ENCODE measurements around the gene SUSD1.
"Not testable (repeated sequence)": the region's sequence is repeated elsewhere in the genome, so short reads cannot be mapped to it uniquely, and the experiment has no call there.

The SUSD1 gene

DNA sequence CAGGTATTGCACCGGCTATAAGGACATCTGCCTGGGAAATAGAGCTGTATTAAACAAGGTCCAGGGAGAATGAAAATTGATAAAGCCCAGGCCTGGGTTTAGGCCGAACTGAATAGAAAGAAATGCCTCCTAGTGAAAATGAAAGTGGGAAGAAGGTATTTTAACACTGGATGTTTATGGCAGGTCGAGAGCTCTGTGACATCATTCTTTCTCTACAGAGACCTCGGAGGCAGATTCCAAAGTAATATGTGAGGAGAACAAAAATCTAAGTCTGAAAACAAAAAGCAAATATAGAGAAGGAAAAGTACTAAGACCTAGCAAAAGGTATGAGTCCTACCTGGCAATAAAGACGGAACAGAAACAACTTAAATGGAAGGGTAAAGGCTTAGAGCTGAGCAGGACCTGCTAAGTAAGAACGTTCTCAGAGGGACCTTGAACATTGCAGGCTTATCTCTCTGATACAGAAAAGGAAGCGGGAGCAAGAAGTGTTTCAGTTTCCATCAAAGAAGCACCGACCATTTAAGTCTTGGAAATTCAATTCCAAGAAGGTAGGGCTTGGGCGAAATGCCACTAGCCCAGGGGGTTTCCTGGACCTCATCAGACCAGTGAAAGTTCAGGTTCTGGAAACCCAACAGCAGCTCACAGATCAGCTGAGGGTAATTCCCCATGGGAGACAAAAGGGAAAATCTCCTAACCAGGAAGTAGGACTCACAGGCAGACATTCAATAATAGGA, 80.0 kb downstream of the SUSD1 start:
- no peak for DNase-seq

DNA sequence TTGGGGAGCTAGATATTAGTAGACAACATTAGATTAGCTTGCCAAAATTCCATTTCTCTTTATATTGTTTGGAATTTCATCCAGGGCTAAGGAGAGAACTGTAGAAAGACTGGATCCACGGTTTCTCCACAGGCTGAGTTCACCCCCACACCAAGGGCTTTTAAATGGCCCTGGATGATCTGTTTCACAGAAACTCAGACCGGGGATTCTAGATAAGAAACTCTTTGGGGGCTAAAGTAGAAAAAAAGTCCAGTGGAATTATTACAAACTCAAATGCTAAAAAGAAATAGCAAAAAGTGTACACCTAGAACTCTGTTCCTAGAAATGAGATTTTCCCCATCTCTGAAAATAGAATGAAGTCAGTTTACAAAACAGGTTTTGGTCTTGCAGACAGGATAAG, 80.9 kb downstream of the SUSD1 start:
- no peak for DNase-seq

DNA sequence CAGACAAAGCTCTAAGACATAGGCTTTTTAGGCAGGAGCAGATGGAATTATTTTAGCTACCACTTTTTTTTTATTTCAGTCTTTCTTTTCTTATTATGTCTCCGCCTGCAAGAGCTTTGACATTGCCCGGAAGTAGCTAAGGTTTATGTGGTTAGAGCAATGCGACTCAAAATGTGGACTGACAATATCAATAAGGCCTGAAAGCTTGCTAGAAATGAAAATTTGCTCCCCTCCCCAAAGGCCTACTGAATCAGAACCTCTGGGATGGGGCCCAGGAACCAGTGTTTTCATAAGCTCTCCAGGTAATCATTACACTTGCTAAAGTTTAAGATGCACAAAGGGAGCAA, 81.3 kb downstream of the SUSD1 start:
- DNase-seq: no peak

DNA sequence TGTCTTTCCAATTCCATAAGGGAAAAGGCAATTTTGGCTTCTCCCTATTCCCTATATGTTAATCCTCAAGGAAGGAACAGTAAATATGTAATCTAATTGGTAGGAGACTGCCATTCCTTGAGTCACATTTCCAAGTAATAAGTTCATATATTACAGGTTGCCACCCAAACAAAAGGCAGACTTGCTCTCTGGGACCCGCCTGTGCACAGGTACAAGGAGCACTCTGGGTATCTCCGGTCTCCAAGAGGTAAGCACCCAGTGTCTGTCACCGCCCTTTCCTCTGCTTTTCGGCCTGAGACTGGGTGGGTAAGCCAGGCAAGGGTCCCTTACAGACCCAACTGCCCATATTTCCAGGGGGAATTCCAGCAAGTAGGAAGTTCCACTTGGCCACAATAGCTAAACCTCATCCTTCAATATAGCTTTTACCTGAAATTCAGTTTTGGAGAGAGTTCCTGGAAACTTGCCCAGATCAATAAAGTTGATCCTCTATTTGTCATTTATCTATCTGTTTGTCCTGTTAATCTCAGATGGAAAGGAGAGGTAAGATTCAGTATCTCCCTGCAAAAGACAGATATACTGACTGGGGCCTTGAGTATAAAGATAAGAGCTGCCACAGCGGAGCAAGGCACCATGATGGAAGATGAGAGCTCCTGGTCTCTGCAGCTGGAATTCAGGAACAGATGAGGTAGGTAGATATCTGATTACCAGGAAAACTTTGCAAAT, 81.8 kb downstream of the SUSD1 start:
- DNase-seq: no peak

DNA sequence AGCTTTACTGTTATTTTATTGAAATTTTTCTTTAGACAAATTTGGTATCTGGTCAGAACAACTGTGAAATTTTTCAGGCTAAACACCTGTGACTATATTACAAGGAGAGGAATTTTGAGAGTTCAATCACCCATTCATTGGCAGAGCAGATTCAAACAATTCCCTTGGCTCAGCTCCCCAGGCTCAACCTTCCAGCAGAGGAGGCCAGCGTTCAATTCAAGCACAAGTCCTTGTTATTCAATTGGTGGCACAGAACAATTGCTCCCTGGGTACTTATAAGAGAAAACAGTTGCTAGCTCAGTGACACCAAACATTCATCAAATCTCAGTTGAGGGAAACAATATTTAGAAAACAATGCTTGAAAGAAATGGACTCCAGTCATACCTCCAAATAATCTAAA, 83.3 kb downstream of the SUSD1 start:
- no peak for DNase-seq

DNA sequence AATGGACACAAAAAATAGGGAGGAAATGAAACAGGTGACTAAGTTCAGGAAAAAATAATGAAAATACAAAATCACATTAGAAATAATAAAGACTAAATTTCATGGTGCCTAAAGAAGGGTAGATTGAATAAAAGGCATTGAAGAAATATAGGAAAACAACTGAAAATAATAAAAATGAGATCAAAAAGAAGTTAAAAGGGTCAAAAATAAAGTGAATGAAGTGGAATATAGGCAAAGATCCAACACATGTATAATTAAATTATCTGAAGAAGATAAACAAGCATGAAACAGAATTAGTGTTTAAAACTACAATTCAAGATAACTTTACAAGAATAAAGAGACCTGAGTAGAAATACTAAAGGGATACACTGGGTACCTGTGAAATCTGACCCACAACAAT, 87.6 kb downstream of the SUSD1 start:
- DNase-seq: no peak

DNA sequence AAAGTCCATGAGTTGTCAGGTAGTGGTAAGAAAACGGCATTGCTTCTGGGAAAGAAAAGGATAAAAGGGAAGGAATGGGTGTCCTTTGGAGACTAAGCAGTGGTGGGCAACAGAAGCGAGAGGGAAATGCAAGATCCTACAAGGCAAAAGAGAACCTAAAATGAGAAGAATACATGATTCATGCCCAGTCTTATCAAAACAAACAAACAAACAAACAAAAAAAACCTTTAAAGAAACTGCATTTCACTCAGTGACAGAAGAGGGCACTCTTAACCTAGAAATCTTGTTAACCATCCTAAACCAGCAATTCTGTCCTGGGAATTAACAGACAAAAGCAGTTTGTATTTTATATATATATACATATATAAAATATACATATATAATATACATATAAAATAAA, 88.5 kb downstream of the SUSD1 start:
- no peak for DNase-seq

DNA sequence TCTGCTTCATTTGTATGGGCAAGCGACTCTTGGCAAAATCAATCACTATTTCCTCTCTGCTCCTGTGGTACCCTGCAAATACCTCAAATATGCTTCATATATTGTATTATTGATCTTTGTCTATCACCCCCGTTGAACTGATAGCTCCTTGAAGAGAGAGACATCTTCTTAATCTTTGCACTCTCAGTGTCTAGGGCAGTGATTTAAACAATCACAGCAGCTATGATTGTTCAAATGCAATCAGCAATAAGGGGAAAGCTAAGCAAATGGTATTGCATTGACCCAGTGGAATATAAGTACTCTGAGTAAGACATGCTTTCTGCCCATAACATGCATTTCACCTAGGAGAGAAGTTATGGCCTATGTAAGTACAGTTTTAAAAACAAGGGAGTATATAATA, 90.2 kb downstream of the SUSD1 start:
- DNase-seq: no peak

DNA sequence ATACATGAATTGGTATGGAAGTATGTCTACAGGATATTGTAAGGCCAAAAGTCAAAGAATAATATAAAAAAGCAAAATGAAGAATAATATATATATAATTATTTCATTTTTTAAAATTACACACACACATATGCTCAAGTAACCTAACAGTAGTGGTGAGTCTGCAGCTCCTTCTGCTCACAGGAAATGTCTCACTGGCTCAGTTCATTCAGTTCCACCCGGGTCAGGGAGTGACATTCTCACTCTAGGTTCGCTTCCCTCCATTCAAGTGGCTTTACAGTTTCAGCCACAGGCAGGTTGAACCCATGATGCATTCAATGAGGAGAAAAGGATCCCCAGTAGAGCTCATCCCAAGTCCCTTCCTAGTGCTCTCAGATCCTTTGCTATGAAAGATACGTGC, 90.8 kb downstream of the SUSD1 start:
- DNase-seq: no peak

DNA sequence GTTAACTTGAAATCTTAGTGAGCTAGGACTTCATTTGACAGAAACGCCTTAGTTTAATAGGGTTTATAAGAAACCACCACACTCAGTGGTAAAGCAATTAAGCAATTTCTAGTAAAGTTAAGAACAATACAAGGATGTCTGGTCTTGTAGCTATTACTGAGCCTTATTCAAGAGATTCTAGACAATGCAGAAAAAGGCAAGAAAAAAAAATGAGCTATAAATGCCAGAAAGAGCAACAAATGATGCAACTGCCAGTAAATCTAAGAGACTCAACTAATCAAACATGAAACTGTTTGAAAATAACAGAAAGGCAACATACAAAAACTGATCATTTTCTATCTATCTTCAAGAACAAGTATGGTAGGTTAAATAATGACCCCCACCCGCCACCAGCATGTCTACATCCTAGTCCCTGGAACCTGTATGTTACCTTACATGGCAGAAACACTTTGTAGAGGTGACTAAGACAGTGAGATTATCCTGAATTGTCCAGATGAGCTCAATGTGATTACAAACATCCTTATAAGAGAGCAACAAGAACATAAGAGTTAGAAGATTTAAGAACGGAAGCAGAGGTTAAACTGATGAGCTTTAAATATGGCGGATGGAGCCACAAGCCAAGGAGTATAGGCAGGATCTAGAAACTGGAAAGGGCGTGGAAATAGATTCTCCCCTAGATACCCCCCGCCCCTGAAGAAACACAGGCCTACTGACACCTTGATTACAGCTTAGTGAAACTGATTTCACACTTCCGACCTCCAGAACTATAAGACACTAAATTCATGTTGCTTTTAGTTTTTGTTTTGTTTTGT, 93.0 kb downstream of the SUSD1 start:
- no peak for DNase-seq

DNA sequence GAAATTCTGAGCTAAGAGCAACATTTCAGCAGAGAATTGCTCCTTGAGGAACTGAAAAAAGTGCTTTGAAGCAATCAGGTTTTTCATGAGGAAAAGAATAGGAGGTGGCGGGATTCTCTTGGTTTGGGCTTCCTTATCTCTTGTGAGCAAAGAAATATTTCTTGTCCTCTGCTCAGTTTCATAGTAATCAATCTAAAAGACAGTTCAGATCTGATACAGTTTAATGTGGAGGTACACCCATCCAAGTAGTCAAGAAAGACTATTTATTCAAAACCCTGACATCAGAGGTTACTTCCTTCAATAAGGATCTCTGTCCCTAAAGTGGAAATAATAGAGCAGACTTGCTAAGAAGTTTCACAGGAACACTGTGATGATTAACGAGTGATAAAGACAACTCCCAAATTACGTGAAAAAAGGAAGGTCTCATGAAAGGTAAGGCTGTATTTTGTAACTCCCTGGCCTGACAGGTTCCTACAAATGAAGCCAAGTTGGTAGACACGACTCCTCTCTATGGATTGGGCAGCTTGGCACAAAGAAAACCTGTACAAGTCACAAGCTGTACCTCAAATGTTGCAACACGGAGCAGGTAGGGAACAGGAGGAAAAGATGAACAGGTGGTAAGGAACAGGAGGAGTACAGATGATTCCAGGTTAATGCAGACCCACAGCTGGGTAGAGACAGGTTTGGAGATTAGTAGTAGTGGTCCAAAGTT, 94.1 kb downstream of the SUSD1 start:
- DNase-seq: no peak

DNA sequence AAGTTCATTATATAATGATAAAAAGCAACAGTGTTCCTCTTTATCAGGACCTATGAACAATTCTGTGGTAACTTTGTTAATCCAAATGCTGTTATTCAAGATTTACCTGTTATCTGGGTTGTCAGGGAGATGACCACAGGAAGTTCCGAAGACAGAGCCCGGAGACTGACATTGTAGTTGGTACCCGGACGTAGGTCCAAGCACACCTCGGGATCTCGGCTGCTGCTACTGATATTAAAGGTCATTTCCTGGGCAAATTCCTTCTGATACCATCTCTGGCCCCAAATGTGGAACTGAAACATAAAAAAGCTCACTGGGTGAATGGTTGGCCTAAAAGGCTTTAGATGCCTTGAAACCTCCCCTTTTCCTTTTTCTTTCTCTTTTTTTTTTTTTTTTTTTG, 96.7 kb downstream of the SUSD1 start:
- no peak for DNase-seq

DNA sequence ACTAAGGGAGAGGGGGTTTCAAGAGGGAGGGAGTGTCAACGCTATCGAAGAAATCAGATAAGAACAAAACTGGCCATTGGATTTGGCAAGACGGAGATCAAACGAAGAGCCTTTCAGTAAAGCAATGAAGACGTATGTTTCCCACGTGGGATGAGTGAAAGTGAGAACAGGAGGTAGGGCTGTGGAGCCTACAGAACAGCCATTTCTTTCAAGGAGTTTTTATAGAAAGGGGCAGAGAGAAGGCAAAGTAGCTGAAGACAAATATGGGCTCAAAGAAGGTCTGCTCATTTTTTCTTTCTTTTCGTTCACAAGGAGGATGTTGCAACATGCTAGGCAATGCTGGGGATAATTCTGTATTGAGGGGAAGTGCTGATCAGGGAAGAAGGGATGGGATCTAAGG, 98.3 kb downstream of the SUSD1 start:
- no peak for DNase-seq

DNA sequence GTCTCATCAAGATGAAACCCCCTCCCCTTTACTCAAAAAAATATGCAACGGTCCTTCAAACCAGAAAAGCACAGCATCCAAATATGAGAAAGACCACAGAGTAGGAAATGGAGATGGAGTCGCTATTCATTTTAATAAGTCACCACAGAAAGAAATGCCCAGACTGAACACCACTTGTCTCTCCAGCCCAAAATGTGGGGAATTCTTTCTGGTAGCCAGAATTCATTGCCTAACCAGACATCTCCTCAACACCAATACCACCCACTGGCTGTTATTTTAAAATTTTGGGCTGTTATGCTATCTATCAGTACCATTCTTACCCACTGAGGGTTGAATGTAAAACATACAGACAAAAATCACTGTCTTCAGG, 100.1 kb downstream of the SUSD1 start:
- DNase-seq: no peak

DNA sequence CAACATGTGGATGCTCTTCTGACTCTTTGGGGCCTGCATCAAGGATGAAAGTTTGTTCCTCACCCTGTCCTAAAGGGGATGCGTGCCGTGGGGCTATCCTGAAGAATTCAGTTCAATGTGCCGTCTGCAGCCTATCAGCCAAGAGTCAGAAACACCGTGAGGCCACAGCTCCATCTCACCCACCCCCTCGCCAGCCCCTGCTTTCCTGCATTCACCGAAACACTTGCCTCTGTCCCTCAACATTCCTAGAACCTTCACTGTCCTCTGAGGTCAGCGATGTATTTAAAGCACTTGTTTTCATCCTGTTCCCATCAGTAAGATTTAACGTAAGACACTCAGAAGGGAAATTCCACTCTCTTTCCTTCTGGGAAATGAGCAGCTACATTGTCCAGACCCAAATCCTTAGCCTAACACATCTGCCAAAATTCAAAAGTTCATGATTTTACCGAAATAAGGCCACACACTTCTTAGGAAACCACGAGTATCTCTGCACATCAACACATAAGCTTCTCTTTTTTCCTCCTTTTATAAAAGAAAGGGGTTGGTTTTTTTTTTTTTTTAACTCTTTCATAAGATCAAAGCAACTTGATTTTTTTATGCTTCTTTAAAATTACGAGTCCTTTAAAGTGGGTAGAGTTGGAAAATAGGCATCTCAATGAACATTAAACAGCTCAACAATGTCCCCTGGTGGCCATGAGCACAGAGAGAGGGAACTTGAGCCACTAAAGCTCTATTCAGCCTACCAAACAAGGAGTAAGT, 100.7 kb downstream of the SUSD1 start:
- peak; percentile 74 for DNase-seq

DNA sequence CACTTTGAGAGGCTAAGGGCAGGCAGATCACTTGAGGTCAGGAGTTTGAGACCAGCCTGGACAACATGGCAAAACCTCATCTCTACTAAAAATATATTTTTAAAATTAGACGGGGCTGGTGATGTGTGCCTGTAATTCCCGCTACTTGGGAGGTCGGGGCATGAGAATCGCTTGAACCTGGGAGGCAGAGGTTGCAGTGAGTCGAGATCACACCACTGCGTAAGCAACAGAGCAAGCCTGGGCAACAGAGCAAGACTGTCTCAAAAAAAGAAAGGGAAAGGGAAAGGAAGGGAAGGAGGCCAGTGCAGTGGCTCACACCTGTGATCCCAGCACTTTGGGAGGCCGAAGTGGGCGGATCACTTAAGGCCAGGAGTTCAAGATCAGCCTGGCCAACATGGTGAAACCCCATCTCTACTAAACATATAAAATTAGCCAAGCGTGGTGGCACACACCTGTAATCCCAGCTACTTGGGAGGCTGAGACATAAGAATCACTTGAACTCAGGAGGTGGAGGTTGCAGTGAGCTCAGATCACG, 101.4 kb downstream of the SUSD1 start:
- DNase-seq: not testable (repeated sequence)

DNA sequence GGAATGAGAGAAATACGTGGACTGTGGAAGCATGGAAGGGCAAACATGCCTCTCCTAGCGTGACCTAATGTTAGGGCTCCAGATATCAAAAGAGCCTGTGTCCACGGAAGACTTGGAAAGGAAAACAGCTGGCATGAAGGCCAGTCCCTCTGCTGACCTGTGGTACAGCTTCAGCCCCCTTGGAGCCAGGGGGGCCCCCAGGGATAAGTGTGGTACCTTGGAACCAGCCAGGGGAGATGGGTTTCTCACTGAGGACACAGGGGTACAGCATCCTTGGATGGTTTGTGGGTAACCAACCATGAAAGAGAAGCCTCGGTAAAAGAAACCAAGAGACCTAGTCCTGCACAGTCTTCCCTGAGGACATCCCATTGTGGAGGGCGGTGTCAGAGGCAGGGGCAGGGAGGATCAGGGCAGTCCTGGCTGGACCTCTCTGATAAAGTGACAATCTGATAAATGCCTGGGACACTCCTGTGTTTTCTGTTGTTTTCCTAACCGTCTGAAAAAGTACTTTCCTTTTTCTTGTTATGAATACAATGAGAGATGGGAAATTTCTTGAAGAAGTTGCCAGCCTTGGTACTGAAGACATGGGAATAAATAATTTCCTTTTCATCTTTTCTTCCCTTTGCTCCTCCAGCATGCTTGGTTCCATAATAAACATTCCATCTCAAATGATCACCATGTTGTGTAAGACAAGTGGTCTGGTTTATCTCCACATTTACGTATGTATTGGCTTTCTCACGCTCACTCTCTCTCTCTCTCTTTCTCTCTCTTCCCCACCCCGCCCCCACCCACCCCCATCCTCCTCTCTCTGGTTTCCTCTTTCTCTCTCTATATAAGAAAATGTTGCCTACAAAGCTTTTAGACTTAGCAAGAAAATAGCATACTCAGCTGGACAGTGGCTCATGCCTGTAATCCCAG, 102.1 kb downstream of the SUSD1 start:
- DNase-seq: no peak

DNA sequence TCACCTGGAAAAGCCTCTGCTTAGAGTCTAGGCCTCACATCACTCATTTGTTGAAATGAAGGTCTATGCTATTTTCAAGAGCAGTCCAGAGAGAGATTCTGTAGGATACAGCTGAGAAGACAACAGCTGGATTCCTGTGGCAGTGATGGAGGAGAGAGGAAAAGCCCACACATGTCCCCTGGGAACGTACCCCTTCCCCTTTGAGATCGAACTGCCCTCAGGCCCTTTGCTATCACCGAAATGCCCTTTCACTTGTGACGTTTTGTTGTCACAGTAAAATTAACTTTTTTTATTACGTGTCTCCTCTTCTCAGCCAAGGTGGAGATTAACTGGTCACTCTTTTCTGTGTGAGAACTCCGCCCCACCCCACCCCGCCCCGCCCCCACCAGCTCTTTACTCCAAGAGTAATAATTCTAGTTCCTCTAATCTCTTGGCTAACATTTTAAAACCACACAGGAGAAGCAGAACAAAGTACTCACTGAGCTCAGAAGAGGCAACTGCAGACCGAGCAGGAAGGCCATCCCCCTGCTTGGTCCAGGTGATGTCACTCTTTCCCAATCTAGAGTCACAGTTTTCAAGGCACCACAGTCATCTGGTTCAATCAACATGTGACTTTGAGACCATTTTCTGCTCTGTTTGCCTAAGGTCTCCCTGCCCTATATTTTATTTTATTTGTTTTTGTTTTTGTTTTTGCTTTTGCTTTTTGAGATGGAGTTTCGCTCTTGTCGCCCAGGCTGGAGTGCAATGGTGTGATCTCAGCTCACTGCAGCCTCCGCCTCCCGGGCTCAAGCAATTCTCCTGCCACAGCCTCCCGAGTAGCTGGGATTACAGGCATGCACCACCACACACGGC, 105.6 kb downstream of the SUSD1 start:
- DNase-seq: no peak

DNA sequence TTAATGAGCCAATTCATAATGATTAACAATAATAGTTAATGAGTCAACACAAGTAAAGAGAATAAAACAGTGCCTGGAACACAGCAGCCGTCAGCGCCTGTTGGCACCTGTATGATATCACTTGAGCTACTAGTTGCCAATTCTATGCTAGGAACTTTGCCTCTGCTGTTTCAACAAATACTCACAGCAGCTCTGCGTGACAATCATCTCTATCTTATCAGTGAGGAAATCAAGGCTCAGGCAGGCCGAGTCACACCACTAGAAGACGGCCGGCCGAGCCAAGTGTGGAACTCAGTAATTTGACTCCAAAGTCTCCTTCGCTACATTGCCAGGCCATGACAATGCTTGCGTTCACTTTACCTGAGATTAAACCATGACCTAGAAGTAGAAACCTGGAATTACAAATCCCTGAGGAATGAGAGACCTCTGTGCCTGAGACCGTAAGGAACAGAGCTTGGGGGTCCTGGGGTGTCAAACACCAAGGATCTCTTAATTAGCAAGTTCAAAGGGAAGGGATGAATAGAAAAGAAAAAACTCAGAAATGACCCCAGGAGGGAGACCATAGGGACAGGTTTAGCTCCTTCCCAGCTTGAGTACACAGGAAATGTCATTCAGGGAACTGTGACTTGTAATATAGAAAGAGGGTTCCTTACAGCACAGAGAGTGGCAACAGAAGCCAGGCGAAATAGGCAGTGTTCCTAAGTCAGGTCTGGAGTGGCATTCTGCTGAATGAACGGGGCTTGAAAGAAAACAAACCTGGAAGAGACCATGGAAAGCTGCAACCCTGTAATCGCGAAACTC, 109.1 kb downstream of the SUSD1 start:
- no peak for DNase-seq

Data from left hindlimb (tissue), 1 donor.